SIG-M5 treated with dmso at 0.1 percent for 504 hours (cell line): Measurements from ENCODE around the gene ARHGEF19.
"Not testable (repeated sequence)": the region's sequence is repeated elsewhere in the genome, so short reads cannot be mapped to it uniquely, and the experiment has no call there.

Source experiments
- DNase-seq: peaks from one replicate; lab custom pipeline; 2025; ENCODE audit not compliant: unreplicated experiment; lab: John Stamatoyannopoulos, UW

Gene ARHGEF19

GRCh38 chr1:16222716-16223115 lies 10.3 kb upstream of the ARHGEF19 start:
- DNase-seq = not testable (repeated sequence)

- no peak for DNase-seq
Observed at GRCh38 chr1:16221499-16221898, 9.0 kb upstream of the ARHGEF19 start.

DNA sequence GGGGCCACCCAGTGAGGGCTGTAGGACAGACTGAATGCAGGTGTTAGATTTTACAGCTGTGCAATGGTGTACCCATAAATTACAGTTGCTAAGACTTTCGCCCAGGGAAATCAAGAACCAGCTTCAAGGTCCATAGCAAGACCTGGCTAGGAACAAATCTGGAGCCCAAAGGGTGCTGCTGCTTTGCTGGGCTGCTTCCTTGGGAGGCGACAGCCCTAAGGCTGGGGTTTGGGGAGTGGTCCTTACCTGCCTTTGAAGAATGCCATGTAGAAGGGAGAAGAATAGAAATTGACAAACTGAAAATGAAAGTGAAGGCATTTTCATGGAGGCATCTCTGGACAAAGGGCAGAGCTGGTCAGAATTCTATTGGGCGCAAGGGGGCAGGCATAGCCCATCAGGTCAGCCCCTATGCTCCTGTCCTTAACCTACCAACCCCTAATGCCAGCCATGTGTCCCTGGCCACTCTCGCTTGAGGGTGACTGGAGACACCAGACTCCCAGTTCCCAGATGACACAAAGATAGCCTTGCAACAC lies 7.6 kb upstream of the ARHGEF19 start:
- no peak for DNase-seq

- no peak for DNase-seq
Observed at GRCh38 chr1:16218674-16219071, 6.2 kb upstream of the ARHGEF19 start.

- no peak for DNase-seq
Observed at GRCh38 chr1:16218014-16218673, 5.7 kb upstream of the ARHGEF19 start.

DNA sequence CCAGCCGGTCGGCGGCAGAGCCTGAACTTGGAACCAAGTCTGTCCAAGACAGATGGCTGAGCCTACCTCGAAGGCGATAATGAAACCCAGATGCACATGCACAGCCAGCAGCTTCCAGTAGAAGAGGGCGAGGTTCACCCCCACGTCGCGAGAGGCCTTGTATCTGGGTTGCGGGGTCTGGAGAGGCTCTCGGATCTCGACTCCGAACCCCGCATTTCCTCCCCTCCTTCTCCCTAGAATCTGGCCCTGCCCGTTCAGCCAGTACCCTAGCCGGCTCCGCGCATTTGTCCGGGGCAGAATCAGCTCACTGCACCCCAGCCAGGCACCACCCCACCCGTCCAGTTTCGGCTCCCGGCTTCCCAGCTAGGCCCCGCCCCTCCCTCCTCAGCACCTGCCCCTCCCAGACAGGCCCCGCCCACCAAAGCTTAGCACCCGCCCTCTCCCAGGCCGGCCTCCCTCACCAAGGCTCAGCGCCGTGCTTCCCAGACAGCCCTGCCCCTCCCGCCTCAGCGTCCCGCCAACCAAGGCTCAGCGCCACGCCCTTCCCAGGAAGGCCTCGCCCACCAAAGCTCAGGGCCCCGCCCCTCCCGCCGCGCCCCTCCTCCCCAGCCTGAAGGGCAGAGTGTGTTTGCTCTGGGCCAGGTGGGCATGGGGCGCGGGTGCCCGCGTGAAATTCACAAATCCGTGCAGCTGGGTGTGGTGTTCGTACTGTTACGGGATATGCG lies 4.8 kb upstream of the ARHGEF19 start:
- DNase-seq = peak; percentile 91

DNA sequence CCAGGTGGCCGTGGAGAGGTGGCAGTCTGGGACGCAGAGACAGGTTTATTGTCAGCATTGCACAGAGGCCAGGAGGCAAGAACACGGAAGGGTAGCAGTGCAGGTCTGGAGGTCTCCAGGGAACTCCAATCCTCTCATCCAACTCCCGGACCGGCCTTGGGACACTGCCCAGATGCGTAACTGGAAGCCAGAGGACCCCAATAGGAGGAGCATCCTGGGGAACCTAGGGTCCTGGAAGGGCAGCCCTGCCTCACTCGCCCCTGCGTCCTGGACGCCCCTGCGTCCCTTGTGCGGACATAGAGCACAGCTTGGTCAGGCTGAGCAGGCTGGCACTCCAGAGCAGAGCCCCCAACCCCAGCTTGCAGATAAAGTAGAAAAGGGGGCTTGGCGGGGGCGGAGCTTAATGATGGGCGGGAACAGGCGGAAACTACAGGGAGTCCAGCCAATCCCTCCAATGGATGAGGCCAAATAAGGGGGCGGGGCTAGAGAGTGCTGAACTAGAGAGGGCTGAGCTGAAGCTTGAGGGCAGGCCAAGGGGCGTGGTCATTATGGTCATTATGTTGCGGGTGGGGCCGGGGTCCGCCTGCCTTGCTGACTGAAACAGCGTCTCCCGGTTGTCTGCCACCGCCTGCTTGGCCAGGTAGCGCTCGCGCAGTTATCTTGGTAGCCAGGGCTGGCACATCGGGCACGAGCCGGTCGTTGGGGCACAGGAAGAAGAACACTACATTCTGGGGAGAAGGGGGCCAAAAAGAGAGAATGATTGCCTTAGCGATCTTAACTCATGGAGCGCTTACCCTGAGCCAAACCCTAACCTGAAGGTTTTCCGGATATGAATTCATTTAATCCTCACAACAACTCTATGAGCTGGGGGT lies 3.7 kb upstream of the ARHGEF19 start:
- DNase-seq = peak; percentile 33

- DNase-seq = not testable (repeated sequence)
Observed at GRCh38 chr1:16215240-16215639, 2.8 kb upstream of the ARHGEF19 start.

DNA sequence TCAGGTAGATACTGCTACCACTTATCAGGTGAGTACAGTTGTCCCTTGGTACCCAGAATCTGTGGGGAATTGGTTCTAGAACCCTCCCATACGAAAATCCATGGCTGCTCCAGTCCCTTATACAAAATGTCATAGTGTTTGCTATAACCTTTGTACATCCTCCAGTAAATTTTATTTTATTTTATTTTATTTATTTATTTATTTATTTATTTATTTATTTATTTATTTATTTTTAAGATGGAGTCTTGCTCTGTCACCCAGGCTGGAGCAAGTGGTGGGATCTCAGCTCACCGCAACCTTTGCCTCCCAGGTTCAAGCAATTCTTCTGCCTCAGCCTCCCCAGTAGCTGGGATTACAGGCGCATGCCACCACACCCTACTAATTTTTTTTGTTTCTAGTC lies 1.1 kb upstream of the ARHGEF19 start:
- DNase-seq = not testable (repeated sequence)

- no peak for DNase-seq
Observed at GRCh38 chr1:16213013-16213412, 561 bp upstream of the ARHGEF19 start.

DNA sequence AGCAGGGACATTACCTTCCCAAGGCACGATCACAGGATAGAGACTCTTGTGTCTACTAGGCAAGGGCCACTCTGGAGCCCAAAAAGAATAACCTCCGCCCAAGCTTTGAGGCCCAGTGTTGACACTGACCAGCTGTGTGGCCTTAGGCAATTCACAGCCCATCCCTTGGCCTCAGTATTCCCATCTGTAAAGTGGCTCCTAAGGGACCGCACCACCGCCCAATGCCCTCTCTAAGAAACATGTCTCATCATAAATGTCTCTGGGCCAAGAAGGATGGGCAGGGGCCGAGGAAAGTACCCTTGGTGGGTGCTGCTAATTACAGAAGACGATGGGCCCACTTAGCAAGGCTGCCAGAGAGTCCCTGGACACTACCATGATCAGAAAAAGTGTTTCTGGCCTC lies 628 bp downstream of the ARHGEF19 start:
- no peak for DNase-seq

- no peak for DNase-seq
Observed at GRCh38 chr1:16210581-16210980, 1.9 kb downstream of the ARHGEF19 start.

DNA sequence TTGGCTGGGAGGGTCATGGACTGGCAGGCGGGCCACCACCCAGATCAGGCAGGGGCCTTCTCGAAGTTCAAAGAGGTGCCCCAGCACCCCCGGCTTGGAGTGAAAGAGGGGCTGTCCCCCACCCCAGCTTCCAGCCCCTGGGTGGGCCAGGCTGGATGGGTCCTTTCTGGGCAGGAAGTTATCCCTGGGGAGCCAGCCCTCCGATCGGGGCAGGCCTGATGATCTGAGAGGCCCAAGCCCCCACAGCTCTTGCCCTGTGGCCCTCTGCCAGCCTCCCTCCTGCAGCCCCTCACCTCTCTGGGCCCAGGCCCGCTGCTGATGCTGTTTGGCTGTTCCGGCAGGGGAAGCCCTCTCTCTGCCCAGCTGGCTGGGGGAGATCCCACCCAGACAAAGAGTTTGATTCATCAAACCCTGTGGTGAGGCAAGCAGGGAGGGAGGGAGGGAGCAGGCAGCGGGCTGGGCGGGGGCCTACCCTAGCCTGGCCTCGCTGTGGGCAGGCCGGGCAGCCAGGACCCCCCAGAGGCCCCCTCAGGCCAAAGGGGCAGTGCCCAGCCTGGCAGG lies 2.5 kb downstream of the ARHGEF19 start:
- no peak for DNase-seq

DNA sequence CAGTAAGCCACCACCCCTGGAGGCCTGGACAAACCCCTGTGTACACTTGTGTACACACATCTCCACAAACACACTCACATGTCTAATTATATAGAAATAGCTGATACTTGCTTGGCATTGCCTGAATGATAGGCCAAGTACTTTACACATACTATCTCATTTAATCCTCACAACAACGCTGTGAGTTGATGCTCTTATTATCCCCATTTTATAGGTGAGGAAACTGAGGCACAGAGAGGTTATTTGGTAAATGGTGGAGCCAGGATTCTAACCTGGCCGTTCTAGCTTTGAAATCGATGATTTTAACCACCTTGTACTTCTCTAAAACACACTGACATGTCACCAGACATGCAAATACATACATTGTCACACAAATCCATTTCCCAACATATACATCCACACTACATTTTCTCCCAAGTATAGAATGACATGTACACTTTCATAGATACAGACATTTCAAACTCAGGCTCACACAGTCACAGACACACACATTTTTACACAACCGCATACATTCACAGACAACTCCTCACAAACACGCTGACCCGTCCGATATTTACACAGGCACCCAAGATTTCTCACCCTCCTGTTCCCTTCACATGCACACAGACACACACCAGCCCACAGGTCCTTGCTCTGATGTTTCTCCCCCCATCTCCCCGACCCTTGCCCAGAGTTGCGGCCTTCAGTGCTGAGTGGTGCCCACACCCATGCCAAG lies 3.2 kb downstream of the ARHGEF19 start:
- no peak for DNase-seq

GRCh38 chr1:16208270-16208987 lies 4.0 kb downstream of the ARHGEF19 start:
- no peak for DNase-seq

- DNase-seq = no peak
Observed at GRCh38 chr1:16207318-16208269, 4.9 kb downstream of the ARHGEF19 start.

DNA sequence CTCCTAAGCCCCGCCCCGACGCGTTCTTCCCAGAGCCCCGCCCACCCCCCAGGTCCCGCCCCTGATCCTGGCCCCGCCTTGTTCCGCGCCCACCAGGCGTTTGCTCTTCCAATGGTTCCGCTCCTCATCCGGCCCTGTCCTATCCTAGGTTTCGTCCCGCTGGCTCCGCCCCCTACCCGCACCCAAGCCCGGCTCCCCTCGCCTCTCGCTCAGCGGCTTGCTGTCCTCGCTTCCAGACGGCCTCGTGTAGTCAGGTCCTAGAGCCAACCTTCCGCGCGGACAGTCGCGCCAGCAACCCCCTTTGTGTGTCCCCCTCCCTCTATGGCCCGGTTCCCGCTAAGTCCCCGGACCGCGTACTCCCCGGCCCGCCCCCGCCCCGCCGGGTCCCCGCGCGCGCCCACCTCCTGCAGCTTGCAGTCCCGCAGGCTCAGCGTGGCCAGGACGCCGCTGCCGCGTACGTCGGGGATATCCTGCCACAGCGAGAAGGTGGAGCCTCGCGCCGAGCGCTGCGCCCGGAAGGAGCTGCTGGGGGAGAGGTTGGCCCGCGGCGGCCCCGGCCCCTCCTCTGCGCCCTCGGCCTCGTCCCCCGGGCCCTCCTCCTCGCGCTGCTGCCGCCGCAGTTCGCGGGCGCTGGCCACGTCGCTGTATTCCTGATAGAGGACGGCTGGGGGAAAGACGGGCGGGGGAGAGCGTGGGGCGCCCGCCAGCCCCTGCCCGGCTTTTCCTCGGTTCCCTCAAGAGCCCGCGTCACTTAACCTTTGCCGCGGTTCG lies 5.7 kb downstream of the ARHGEF19 start:
- peak; percentile 96 for DNase-seq
